ENCODE results near the gene CAMK2D.
A peak's percentile ranks its signal among the peaks of the same experiment; 100 is the strongest.

CAMK2D gene

GRCh38 chr4:113503691-113504090 is 257.8 kb downstream of the CAMK2D start:
- DNase-seq = no peak

DNA sequence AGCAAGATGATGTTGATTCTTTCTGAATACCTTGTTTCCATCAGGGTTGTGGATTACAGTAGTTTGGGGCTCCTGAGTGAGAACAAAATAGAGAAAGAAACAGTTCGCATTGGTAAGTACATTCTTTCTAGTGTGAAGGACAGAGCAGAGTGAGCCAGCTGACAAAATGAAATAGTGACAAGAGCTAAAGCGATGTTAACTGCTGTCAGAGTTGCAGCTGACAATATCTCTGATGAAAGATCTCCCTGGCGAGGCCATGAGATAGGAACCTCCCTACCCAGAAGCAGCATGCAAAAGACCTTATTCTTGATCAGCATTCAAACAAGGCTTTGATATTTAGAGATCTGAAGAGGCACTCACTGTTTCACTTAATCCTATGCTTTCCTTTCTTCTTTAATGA is 258.6 kb downstream of the CAMK2D start:
- DNase-seq = no peak

- DNase-seq = no peak
Observed at GRCh38 chr4:113502476-113502875, 259.1 kb downstream of the CAMK2D start.

DNA sequence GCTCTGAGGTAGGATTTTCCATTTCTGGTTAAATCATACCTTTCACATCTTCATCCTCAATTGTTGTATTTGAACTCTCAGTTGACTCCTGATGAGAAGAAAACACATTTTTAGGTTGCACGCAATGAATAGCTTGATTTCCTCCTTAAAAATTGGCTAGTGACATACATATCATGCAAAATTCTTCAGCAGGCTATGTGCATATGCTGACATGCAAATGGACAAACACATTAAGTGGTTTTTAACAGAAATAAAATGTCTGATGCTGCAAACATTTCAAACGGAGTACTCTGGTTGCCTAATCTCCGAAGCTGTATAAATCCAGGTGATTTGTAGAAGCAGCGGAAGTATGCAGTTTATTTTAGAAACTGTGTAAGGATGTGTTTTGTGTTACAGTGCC is 261.1 kb downstream of the CAMK2D start:
- DNase-seq = no peak

DNA sequence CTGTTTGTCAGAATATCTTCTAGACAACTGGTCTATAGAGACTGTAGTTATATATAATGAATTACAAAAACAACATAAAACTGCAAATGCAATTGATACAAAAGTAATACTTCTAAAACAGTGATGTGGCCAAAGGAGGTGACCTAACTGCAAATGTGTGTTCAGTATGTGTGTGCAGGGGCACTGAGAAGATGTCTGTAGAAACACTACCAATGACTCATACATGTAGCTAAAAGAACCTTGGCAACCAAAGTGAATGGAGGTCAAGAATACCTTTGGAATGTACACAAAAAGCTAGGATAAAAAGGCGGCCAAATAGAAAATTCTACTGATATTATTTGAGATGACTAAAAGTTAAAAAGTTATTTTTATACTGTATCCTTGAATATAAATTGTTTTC is 261.8 kb downstream of the CAMK2D start:
- DNase-seq = no peak

DNA sequence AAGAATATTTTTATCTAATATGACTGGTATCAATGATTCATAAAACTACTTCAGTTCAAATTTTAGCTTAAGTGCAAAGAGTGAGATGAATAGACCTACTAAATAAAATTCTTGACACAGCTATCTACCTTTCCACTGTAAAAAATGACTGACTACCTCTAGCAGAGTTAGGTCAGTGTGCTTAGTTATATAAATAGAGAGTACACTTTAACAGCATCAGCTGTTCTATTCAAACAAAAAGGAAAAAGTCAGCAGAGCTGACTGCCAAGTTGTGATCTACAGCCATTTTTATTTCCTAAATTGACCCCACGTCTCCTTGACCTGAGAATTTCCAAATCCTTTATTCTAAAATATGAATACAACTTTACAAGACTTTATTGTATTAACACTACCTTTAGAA is 262.4 kb downstream of the CAMK2D start:
- no peak for DNase-seq

DNA sequence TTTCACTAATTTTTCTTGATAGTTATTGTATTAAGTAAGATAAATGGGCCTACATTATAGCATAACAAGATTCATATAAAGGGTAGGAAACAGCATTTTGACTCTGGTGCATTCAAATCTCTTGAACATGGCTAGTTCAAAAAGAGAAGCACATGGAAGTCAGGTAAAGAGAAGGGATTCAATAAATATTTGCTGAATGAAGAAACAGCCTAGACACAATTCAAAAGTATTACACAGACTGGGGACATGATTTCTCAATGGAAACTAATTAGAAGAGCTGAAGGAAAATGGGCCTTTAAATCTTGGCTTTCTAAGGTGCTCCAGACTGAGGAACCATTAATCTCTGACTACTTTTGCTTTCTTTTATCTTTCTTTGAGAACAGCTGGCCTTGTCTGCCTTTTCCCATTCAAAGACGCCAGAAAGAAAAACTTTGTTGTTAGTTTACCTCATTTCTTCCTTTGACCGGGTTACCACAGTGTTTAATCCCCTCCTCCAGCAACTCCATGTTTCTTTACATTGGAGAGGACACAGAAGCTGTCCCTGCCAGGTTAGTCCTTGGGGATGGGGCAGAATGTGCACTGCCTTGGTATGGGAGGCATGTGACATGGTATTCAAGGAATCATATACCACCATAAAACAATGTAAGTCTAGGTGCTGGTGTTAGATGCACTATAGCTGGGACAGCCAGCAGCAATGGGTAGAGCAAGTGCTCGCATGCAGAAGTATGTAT is 264.2 kb downstream of the CAMK2D start:
- no peak for DNase-seq

DNA sequence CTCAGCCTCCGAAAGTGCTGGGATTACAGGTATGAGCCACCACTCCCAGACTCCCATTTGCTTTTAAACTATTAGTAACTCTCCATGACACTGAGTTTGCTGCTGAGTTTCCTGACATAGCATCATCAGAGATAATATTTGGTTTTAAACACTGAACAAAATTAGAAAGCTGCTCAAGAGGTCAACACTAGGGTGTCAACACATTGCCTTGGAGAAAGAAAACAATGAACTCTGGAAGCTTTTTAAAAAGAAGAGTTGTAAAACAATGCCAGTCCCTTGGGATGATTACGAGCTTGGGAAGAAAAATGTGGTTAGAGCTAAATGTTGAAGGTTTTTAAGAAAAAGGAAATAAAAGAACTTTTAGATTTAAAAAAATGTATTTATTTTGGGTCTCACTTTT is 264.8 kb downstream of the CAMK2D start:
- no peak for DNase-seq

GRCh38 chr4:113495790-113496189 is 265.7 kb downstream of the CAMK2D start:
- DNase-seq = no peak

GRCh38 chr4:113483131-113483530 is 278.4 kb downstream of the CAMK2D start:
- DNase-seq = no peak

GRCh38 chr4:113482325-113482724 is 279.2 kb downstream of the CAMK2D start:
- no peak for DNase-seq

GRCh38 chr4:113481820-113482219 is 279.7 kb downstream of the CAMK2D start:
- no peak for DNase-seq

DNA sequence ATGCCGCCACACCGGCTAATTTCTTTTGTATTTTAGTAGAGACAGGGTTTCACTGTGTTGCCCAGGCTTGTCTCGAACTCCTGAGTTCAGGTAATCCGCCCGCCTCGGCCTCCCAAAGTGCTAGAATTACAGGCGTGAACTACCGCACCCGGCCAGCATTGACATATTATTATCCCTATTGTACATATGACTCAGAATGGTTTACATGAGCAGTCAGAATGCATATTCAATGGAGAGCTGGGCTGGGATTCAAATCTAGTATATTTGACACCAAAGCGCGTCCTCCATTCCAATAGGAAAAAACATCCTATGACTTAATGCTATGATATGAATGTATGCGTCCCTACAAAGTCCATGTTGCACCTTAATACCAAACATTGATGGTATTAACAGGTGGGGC is 281.4 kb downstream of the CAMK2D start:
- no peak for DNase-seq

GRCh38 chr4:113478032-113478431 is 283.5 kb downstream of the CAMK2D start:
- DNase-seq = no peak

DNA sequence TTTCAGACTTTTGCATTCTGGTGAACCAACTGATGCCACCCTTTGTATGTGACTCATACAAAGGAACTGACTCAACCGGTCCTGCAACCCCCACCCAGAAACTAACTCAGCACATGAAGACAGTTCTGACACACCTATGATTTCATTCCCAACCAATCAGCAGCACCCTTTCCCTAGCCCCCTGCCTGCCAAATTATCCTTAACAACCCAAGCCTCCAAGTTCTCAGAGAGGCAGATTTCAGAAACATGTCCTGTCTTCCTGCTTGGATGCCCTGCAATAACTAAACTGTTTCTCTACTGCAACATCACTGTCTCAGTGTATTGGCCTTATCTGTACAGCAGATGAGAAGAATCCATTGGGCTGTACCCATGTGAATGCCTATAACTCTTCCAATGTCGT is 284.7 kb downstream of the CAMK2D start:
- no peak for DNase-seq

DNA sequence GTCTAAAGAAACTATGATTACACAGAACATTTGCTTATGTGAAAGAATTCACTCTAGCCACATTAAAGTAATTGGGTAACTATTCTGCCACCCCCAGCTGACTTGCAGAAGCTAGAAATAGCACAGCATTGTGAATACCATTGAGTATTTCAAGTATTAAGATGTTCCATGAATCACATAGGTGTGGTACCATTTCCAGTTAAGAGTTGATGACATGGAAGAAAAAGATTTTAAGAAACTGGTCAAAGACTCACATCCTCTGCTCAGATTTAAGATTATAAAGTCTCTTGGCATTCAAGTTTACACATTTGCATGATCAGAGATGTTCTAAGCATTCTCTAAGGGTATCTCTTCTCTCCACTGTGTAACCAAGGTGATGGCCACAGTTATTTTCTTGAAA is 287.5 kb downstream of the CAMK2D start:
- peak; percentile 31 for DNase-seq

- no peak for DNase-seq
Observed at GRCh38 chr4:113472864-113473263, 288.7 kb downstream of the CAMK2D start.

- DNase-seq = no peak
Observed at GRCh38 chr4:113471146-113471860, 290.2 kb downstream of the CAMK2D start.

DNA sequence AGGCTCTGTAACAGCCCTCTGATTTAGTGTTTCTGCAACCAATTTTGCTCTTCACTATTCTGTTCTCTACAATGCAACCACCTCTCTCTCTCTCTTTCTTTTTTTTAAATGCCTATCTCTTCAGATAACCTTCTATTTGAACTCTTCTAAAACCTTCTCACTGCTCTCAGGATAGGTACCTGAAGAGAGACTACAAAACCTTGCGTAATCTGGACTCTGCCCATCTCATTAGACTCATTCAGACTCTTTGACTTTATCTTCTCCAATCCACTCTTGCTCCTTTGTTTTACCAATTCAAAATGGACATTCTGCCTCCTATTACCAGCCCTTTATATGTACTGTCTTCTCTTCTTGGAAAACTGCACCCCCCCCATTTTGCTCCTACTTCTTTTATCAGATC is 291.6 kb downstream of the CAMK2D start:
- DNase-seq = no peak

GRCh38 chr4:113469023-113469390 is 292.5 kb downstream of the CAMK2D start:
- no peak for DNase-seq

DNA sequence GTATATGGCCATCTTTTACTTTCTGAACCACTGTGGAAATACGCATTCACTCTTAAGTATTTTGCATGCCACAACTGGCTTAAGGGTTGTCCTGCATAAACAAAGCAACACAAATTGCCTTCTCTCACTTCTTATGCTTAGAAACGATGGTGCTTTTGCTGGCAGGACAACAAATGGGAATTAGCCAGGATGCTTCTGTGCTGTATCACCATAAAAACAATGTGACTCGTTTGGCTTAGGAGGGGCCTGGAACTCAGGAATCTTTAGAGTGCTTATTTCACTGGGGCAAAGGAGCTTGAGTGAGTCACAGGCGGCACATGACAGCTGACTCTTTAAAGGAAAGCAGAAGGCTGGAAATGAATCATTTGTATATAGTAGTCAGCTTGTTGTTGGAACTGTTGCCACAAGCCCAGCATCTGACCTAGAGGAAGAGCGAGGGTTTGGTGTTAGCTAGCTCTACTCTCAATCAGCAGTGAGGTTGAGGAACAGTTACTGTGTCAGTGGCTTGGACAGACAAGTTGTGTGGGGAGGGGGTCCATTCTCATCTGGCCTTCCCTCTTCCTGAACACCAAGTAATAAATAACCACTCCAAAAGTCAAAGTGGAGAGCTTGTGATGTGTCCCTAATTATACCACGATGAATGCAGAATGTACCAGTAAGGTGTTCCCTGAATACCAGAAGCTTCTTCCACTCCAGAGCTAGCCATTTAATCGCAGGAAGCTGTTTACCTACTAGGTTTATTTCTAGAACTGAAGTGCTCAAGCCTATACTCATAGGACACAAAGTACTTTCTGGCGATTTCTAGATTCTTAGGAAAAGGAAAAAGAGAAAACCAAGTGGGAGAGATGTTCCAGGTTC is 293.1 kb downstream of the CAMK2D start:
- peak; percentile 97 for DNase-seq

GRCh38 chr4:113467581-113467980 is 294.0 kb downstream of the CAMK2D start:
- DNase-seq = peak; percentile 51

DNA sequence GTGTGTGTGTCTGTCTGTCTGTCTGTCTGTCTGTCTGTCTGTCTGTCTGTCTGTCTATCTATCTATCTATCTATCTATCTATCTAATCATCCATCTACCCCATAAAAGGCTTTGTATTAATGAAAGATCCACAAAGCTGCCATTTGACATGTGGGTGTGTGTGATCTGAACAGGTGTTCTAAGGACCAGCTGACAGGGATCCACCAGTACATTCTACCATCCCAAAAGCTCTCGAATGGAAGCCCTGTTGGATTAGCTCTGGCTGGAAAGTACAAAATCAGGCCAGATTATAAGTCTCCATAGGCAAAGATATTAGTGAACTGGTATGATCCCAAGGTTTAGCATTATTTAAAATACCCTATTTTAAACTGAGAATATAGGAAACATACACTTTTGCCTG is 299.3 kb downstream of the CAMK2D start:
- no peak for DNase-seq

DNA sequence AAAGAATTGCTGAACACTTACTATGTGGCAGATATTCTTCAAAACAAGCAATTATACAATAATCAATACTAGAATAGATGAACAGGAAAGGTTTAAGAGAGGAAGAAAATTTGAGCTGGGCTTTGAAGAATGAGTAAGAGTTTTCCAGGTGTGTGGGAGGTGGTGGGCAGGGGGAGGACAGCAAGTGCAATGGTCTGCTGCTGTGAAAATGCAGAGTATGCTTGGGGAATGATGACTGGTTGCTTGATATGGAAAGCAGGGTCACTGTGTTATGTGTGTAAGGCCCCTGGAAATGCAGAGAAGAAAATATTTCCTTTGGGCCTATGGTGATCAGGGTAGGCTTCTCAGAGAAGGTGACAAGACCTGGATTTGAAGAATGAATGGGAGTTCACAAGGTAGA is 300.3 kb downstream of the CAMK2D start:
- DNase-seq = no peak

Measured in amniotic stem cell (primary cell).